A673 (cell line): ENCODE results near the gene ALKBH7. TPM values are rescaled to one million over a fixed set of nuclear protein-coding genes. Genes with fewer than 3 reads are reported as not detected.
A peak's percentile ranks its signal among the peaks of the same experiment; 100 is the strongest.

Experiments
- BruUV-seq: library from RNA; stranded (reverse); fragments of 400-500 nt; replicated peaks from 2 replicates; lab custom pipeline; 2021; lab: Mats Ljungman, UMichigan
- CTCF ChIA-PET: fragments of 300-600 bp; sonication (Branson Sonifier 250); formaldehyde crosslinking; loops from one replicate; lab custom pipeline; 2022; ENCODE audit warnings: antibody characterized with exemption; lab: Charles Lee
- POLR2A ChIA-PET: fragments of 300-600 bp; sonication (Branson Sonifier 250); formaldehyde crosslinking; loops from one replicate; lab custom pipeline; 2022; ENCODE audit warnings: antibody characterized with exemption; ENCODE audit not compliant: low non-redundant PET; lab: Charles Lee
- DNase-seq: peaks from one replicate; pipeline ENCODE4 v3.0.0-alpha.2; 2015; ENCODE audit warnings: low spot score
- H3K27ac ChIP-seq: fragments of 200-600 bp; sonication (generic); 2 replicates; pipeline ENCODE4 v1.5.1; 2016; ENCODE audit warnings: mixed run types, low read depth, mild to moderate bottlenecking, mixed read lengths, antibody characterized with exemption, low read length; ENCODE audit not compliant: poor library complexity, severe bottlenecking
- H3K27me3 ChIP-seq: fragments of 200-600 bp; sonication (generic); replicated peaks from 2 replicates; pipeline ENCODE4 v1.6.1; 2017; ENCODE audit warnings: mixed run types, low read depth, mild to moderate bottlenecking, mixed read lengths, antibody characterized with exemption, low read length; ENCODE audit not compliant: insufficient read depth, poor library complexity
- H3K36me3 ChIP-seq: fragments of 200-600 bp; sonication (generic); 2 replicates; pipeline ENCODE4 v1.6.1; 2016; ENCODE audit warnings: mixed run types, mild to moderate bottlenecking, mixed read lengths, antibody characterized with exemption, low read length; ENCODE audit not compliant: insufficient read depth, poor library complexity, severe bottlenecking
- H3K4me1 ChIP-seq: fragments of 200-600 bp; sonication (generic); 2 replicates; pipeline ENCODE4 v1.6.1; 2017; ENCODE audit warnings: mixed run types, mild to moderate bottlenecking, mixed read lengths, antibody characterized with exemption, low read length; ENCODE audit not compliant: insufficient read depth, poor library complexity, severe bottlenecking
- H3K4me3 ChIP-seq: fragments of 200-600 bp; sonication (generic); 2 replicates; pipeline ENCODE4 v1.5.1; 2016; ENCODE audit warnings: low read depth, mixed run types, mild to moderate bottlenecking, mixed read lengths, low read length; ENCODE audit not compliant: poor library complexity, severe bottlenecking
- H3K9me3 ChIP-seq: fragments of 200-600 bp; sonication (generic); 2 replicates; pipeline ENCODE4 v1.6.1; 2016; ENCODE audit warnings: mixed run types, low read depth, mild to moderate bottlenecking, mixed read lengths, antibody characterized with exemption, low read length; ENCODE audit not compliant: poor library complexity, severe bottlenecking
- EZH2 ChIP-seq: fragments of 200-600 bp; sonication (generic); IDR thresholded peaks from 2 replicates; pipeline ENCODE4 v1.6.1; 2017; ENCODE audit warnings: borderline replicate concordance, low read depth, mild to moderate bottlenecking, mixed read lengths, antibody characterized with exemption, low read length; ENCODE audit not compliant: poor library complexity, severe bottlenecking
- intact Hi-C: fragments of 100-400 bp; cut with micrococcal nuclease; formaldehyde crosslinking; loops from one replicate; pipeline ENCODE4 v1.10.0; 2022; ENCODE audit not compliant: unreplicated experiment
- microRNA-seq: library from miRNA; unstranded; fragments of <30 nt; microRNA quantifications from one replicate; pipeline ENCODE4 v1.2.0, GENCODE V29; 2021
- total RNA-seq: library from RNA; stranded (reverse); gene quantifications from 2 replicates; pipeline ENCODE4 v1.2.3, GENCODE V29; 2021
- TF ChIP-seq, protein P1 (sequence below): fragments of 300-800, 200-600 bp; sonication (generic); conservative IDR thresholded peaks from 2 replicates; pipeline ENCODE4 v1.5.1; 2017; ENCODE audit warnings: low read depth, mild to moderate bottlenecking, antibody characterized with exemption, low read length, moderate library complexity, mixed read lengths

Gene ALKBH7
- total RNA-seq, 1 experiment from 2014 or later: 30.6 TPM

DNA sequence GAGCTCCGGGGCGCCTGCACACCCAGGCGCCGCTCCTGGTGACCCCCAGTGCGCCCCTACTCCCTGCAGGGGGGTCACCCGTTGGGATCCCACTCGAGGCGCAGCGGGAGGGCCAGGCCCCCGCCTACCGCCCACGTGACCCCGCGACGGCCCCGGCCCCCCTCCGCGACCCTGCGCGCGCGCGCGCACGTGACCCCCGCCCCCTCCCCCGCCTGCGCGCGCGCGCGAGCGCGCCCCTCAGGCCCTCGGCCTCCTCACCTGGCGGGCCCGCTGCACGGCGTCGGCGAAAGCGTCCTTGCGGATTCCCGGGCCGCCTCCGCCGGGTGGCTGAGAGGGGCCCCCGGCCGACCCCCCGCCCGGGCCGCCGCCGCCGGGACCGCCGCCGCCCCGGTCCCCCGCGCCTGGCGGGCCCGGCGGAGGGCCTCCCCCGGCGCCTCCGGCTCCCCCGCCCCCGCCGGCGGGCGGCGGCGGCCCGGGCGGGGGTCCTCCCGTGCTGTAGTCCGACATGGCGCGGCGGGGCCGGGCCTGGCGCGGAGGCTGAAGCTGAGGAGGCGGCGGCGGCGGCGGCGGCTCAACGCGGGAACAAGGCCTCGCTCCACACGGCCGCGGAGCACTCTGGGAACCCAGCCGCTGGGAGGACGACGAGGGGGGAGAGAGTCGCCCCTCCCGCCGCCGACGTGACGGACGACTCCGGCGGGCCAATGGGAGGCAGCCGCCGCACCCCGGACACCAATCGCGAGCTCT lies 51.8 kb downstream of the ALKBH7 start, which contains the start of gene KHSRP:
TSS of gene KHSRP (minus strand) at position 617 of the 744 bp plus-strand sequence. CDS start at position 507, 110 bp downstream.
- H3K27me3 ChIP-seq: no peaks in the 10 kb centered on the region
- H3K36me3 ChIP-seq: peaks cover 35% of the 10 kb centered on the region
- POLR2A ChIA-PET: interaction anchor here (0.6 kb wide), 1 partner anchor 10 kb away, joined by 3 read pairs; no protein-coding TSS in a partner anchor
- peaks cover 14% of the 10 kb centered on the region for H3K4me1 ChIP-seq
- no peaks in the 10 kb centered on the region for H3K9me3 ChIP-seq
- intact Hi-C loops: loop anchor here (5.0 kb wide), 1 partner anchor 52 kb away; the partner anchor contains the start of gene ALKBH7
- peak; percentile 42 for DNase-seq
- CTCF ChIA-PET: no interaction called here
- peak within 1 kb of the TSS; percentile 86 for H3K27ac ChIP-seq
- peak within 1 kb of the TSS; percentile 99 for H3K4me3 ChIP-seq
- TF ChIP-seq, protein P1, sequence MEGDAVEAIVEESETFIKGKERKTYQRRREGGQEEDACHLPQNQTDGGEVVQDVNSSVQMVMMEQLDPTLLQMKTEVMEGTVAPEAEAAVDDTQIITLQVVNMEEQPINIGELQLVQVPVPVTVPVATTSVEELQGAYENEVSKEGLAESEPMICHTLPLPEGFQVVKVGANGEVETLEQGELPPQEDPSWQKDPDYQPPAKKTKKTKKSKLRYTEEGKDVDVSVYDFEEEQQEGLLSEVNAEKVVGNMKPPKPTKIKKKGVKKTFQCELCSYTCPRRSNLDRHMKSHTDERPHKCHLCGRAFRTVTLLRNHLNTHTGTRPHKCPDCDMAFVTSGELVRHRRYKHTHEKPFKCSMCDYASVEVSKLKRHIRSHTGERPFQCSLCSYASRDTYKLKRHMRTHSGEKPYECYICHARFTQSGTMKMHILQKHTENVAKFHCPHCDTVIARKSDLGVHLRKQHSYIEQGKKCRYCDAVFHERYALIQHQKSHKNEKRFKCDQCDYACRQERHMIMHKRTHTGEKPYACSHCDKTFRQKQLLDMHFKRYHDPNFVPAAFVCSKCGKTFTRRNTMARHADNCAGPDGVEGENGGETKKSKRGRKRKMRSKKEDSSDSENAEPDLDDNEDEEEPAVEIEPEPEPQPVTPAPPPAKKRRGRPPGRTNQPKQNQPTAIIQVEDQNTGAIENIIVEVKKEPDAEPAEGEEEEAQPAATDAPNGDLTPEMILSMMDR: no peak
- TF ChIP-seq EZH2: no peak
- BruUV-seq: no TSS peak

Small RNA genes lying within 50 kb of the gene (microRNA-seq; reads per million reads assigned to microRNA genes)
- gene MIR3940: 49.1 reads per million, percentile 56 among the genes with 10 or more reads in this experiment
- not detected for gene MIR6790
- 5.1 reads per million, percentile 17 among the genes with 10 or more reads in this experiment for gene MIR6885

Other genes starting within 250 kb of the ALKBH7 start
- not detected in 2 replicates for gene ACSBG2, start 237.1 kb upstream of the ALKBH7 start, total RNA-seq
- 80.1 and 88.6 TPM in 2 replicates for gene MLLT1, start 92.8 kb upstream of the ALKBH7 start, total RNA-seq
- gene ACER1, start 39.2 kb upstream of the ALKBH7 start, total RNA-seq: not detected in 2 replicates
- gene CLPP, start 11.3 kb upstream of the ALKBH7 start, total RNA-seq: 127 and 133 TPM in 2 replicates
- gene PSPN, start 3.1 kb downstream of the ALKBH7 start, total RNA-seq: 3.4 and 3.6 TPM in 2 replicates
- 100 and 106 TPM in 2 replicates for gene GTF2F1, start 20.4 kb downstream of the ALKBH7 start, total RNA-seq
- gene KHSRP, start 52.0 kb downstream of the ALKBH7 start, total RNA-seq: 649 and 671 TPM in 2 replicates
- gene SLC25A41, start 61.0 kb downstream of the ALKBH7 start, total RNA-seq: 0.39 and 0.44 TPM in 2 replicates
- gene SLC25A23, start 87.0 kb downstream of the ALKBH7 start, total RNA-seq: 39.9 and 56.0 TPM in 2 replicates
- gene CRB3, start 91.5 kb downstream of the ALKBH7 start, total RNA-seq: not detected in 2 replicates
- gene DENND1C, start 109.0 kb downstream of the ALKBH7 start, total RNA-seq: 0.11 and 0.24 TPM in 2 replicates
- gene TUBB4A, start 129.5 kb downstream of the ALKBH7 start, total RNA-seq: 27.0 and 45.2 TPM in 2 replicates
- 10.0 and 11.1 TPM in 2 replicates for gene TNFSF9, start 158.2 kb downstream of the ALKBH7 start, total RNA-seq
- 2.0 and 3.8 TPM in 2 replicates for gene CD70, start 218.4 kb downstream of the ALKBH7 start, total RNA-seq